Measurements from ENCODE around the gene DCAF4.
"Not testable (repeated sequence)": the region's sequence is repeated elsewhere in the genome, so short reads cannot be mapped to it uniquely, and the experiment has no call there.

DCAF4 gene

GRCh38 chr14:73003681-73004080 is 77.4 kb downstream of the DCAF4 start:
- Histone ChIP-seq H3K9ac (ENCODE audit: low read depth, low read length) (no peak overlapping the region), H3K27ac (ENCODE audit: low read depth, low read length) (no peak overlapping the region), H3K27me3 (ENCODE audit: insufficient read depth, low read length) (no peaks in the 10 kb centered on the region), H3K4me3 (ENCODE audit: low read length) (no peak overlapping the region), H3K4me1 (ENCODE audit: insufficient read depth, low read length) (peaks cover 4% of the 10 kb centered on the region; the same call in 1 of the 2 replicates), H3K36me3 (ENCODE audit: insufficient read depth, low read length) (peaks cover 4% of the 10 kb centered on the region), H3K9me3 (ENCODE audit: insufficient read depth, low read depth, low read length) (no peaks in the 10 kb centered on the region)
- 96% methylated on average over 6 of the region's 6 CpGs for WGBS

GRCh38 chr14:73004641-73005040 is 78.4 kb downstream of the DCAF4 start:
- not testable (repeated sequence) for H3K9ac ChIP-seq (ENCODE audit: low read depth, low read length); H3K9me3 ChIP-seq (ENCODE audit: insufficient read depth, low read depth, low read length); H3K4me1 ChIP-seq (ENCODE audit: insufficient read depth, low read length); H3K36me3 ChIP-seq (ENCODE audit: insufficient read depth, low read length); H3K4me3 ChIP-seq (ENCODE audit: low read length); H3K27ac ChIP-seq (ENCODE audit: low read depth, low read length); H3K27me3 ChIP-seq (ENCODE audit: insufficient read depth, low read length)
- WGBS, result 96% methylated on average over 9 of the region's 9 CpGs

- WGBS, result 94% methylated on average over 5 of the region's 5 CpGs
- Histone ChIP-seq H3K4me1 (ENCODE audit: insufficient read depth, low read length) (no peaks in the 10 kb centered on the region), H3K27ac (ENCODE audit: low read depth, low read length) (no peak overlapping the region), H3K27me3 (ENCODE audit: insufficient read depth, low read length) (no peaks in the 10 kb centered on the region), H3K9me3 (ENCODE audit: insufficient read depth, low read depth, low read length) (no peaks in the 10 kb centered on the region), H3K9ac (ENCODE audit: low read depth, low read length) (no peak overlapping the region), H3K4me3 (ENCODE audit: low read length) (no peak overlapping the region), H3K36me3 (ENCODE audit: insufficient read depth, low read length) (peaks cover 9% of the 10 kb centered on the region)
Observed at GRCh38 chr14:73007835-73008234, 81.6 kb downstream of the DCAF4 start.

GRCh38 chr14:73008501-73008900 is 82.2 kb downstream of the DCAF4 start:
- Histone ChIP-seq H3K9ac (ENCODE audit: low read depth, low read length) (no peak overlapping the region), H3K4me3 (ENCODE audit: low read length) (no peak overlapping the region), H3K36me3 (ENCODE audit: insufficient read depth, low read length) (peaks cover 10% of the 10 kb centered on the region), H3K27me3 (ENCODE audit: insufficient read depth, low read length) (no peaks in the 10 kb centered on the region), H3K4me1 (ENCODE audit: insufficient read depth, low read length) (no peaks in the 10 kb centered on the region), H3K9me3 (ENCODE audit: insufficient read depth, low read depth, low read length) (no peaks in the 10 kb centered on the region), H3K27ac (ENCODE audit: low read depth, low read length) (no peak overlapping the region)
- WGBS, result 100% methylated on average over 1 of the region's 1 CpG

All from HUES64 (cell line).